GM19043 (cell line): ENCODE data around the gene HPRT1.
A peak's percentile ranks its signal among the peaks of the same experiment; 100 is the strongest.
"Not testable (repeated sequence)": the region's sequence is repeated elsewhere in the genome, so short reads cannot be mapped to it uniquely, and the experiment has no call there.

Experiments used
- ATAC-seq: cut with Tn5 transposase; IDR thresholded peaks from one replicate; pipeline ENCODE4 v1.9.1; 2021; ENCODE audit warnings: low read depth; ENCODE audit not compliant: unreplicated experiment

Gene HPRT1, protein sequence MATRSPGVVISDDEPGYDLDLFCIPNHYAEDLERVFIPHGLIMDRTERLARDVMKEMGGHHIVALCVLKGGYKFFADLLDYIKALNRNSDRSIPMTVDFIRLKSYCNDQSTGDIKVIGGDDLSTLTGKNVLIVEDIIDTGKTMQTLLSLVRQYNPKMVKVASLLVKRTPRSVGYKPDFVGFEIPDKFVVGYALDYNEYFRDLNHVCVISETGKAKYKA

DNA sequence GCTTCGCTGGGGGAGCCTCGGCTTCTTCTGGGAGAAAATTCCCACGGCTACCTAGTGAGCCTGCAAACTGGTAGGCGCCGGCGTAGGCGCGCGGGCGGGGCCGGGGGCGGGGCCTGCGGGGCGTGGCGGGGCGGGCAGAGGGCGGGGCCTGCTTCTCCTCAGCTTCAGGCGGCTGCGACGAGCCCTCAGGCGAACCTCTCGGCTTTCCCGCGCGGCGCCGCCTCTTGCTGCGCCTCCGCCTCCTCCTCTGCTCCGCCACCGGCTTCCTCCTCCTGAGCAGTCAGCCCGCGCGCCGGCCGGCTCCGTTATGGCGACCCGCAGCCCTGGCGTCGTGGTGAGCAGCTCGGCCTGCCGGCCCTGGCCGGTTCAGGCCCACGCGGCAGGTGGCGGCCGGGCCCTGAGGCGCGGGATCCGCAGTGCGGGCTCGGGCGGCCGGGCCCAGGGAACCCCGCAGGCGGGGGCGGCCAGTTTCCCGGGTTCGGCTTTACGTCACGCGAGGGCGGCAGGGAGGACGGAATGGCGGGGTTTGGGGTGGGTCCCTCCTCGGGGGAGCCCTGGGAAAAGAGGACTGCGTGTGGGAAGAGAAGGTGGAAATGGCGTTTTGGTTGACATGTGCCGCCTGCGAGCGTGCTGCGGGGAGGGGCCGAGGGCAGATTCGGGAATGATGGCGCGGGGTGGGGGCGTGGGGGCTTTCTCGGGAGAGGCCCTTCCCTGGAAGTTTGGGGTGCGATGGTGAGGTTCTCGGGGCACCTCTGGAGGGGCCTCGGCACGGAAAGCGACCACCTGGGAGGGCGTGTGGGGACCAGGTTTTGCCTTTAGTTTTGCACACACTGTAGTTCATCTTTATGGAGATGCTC is at the start of gene HPRT1:
TSS of gene HPRT1 (plus strand) at position 161 of the 857 bp plus-strand sequence. CDS start at position 308, 147 bp downstream.
- ATAC-seq = peak; percentile 83

GRCh38 chrX:134416087-134416486 is 43.9 kb upstream of the HPRT1 start:
- ATAC-seq = no peak

GRCh38 chrX:134418317-134419113 is 41.5 kb upstream of the HPRT1 start:
- no peak for ATAC-seq

DNA sequence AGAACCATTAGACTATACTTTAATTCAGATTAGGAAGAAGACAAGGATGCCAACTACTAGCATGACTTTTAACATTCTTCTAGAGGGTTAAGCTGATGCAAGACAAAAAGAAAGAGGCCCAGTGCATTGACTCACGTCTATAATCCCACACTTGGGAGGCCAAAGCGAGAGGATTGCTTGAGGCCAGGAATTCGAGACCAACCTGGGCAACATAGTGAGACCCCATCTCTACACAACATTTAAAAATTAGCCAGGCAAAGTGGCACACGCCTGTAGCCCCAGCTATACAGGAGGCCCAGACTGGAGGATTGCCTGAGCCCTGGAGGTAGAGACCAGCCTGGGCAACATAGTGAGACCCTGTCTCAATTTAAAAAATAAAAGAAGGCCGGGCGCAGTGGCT is 40.2 kb upstream of the HPRT1 start:
- ATAC-seq = no peak

DNA sequence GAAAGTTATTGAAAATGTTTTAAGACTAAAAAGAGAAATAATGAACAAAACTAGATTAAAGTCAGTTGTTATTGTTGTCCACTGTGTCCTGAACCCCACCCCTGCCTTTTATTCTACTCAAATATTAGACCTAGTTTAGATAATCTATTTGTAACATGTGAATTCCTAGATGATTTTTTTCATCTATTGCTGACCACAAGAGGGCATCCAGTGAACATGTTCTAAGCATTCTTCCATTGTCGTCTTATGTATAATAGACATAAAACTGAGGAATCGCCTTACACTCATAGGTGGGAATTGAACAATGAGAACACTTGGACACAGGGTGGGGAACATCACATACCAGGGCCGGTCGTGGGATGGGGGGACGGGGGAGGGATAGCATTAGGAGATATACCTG is 36.4 kb upstream of the HPRT1 start:
- no peak for ATAC-seq

GRCh38 chrX:134426281-134426680 is 33.7 kb upstream of the HPRT1 start:
- no peak for ATAC-seq

DNA sequence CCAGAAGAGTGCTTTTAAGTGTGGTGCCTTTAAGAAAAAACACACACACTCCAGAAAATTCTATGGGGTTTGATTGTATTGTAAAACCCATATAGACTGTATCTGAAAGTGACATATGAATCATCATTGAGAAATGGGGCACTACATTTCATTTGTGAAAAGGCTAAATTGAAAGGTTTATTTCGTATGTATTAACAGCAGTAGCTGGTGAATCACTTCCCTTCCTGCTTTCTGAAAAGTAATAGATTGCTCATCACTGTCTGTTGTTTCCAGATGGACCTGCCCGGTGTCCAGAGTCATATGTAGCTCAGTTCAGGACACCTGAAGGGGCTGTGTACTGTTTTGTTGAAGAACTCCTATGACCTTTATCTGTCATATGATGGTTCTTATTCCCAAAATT is 28.1 kb upstream of the HPRT1 start:
- no peak for ATAC-seq

- ATAC-seq = no peak
Measured at GRCh38 chrX:134435894-134436293, 24.1 kb upstream of the HPRT1 start.

DNA sequence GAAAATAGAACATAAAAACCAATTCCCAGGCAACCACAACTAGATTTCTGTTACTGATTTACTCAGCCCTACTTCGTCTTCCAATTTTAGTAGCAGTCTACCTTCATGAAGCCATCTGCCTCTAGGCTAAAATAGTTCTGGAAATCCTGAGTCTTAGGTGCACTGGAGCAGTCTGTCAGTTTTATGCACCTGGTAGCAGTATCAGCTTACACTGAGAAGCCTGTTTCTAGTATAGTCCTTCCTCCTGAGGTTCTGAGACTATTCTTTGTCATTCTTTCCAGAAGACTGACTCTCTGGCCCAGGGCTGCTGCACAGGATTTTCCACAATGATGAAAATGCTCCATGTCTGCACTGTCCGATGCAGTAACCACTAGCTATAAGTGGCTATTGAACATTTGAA is 16.9 kb upstream of the HPRT1 start:
- ATAC-seq = peak; percentile 81

- no peak for ATAC-seq
Measured at GRCh38 chrX:134443461-134443860, 16.5 kb upstream of the HPRT1 start.

- no peak for ATAC-seq
Measured at GRCh38 chrX:134444681-134445080, 15.3 kb upstream of the HPRT1 start.

DNA sequence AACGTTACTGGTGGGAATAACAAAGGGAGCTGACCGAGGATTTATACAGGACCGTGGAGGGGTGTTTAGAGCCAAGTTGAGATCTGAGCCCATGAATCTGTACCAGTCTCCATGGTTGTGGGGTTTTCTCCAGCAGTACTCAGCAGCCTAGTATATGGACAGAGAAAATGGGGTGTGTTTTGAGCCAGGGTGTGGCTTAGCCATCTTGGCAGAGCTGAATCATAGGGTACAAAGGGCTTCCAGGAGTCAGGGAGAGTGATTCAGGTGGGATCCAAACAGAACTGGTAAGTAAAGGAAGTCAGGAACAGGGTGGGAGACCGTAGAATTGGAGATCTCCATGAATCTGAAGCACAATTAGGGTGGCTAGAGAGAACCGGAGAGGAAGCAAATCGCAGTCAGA is 7.4 kb upstream of the HPRT1 start:
- no peak for ATAC-seq

- ATAC-seq = no peak
Measured at GRCh38 chrX:134453631-134454030, 6.3 kb upstream of the HPRT1 start.

- ATAC-seq = no peak
Measured at GRCh38 chrX:134454506-134454905, 5.5 kb upstream of the HPRT1 start.

DNA sequence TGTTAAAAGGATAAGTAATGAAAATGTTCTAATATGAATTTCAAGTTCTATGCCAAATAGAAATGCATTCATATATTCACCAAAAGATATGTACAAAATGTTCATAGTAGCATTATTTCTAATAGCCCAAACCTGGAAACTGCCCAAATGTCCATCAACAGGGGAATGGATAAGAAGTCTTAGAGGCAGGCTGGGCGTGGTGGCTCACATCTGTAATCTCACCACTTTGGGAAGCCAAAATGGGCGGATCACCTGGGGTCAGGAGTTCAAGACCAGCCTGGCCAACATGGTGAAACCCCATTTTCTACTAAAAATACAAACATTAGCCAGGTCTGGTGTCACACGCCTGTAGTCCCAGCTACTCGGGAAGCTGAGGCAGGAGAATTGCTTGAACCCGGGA is 2.3 kb upstream of the HPRT1 start:
- ATAC-seq = no peak

DNA sequence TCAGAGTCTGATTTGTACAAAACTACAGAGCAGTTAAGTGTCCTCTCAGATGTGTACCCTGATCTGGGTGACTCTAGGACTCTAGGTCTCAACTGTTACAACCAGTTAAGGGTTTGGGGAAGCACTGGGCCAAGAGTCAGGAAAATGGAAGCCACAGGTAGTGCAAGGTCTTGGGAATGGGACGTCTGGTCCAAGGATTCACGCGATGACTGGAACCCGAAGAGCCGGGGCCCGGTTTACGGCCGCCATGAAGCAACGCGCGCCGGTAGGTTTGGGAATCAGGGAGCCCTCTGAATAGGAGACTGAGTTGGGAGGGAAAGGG is 321 bp upstream of the HPRT1 start:
- peak; percentile 15 for ATAC-seq

GRCh38 chrX:134460862-134461220 is 876 bp downstream of the HPRT1 start:
- no peak for ATAC-seq

DNA sequence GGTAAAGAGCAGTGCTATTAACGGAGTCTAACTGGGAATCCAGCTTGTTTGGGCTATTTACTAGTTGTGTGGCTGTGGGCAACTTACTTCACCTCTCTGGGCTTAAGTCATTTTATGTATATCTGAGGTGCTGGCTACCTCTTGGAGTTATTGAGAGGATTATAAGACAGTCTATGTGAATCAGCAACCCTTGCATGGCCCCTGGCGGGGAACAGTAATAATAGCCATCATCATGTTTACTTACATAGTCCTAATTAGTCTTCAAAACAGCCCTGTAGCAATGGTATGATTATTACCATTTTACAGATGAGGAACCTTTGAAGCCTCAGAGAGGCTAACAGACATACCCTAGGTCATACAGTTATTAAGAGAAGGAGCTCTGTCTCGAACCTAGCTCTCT is 1.5 kb downstream of the HPRT1 start:
- ATAC-seq = no peak

- no peak for ATAC-seq
Measured at GRCh38 chrX:134462927-134463326, 3.0 kb downstream of the HPRT1 start.

GRCh38 chrX:134464453-134464852 is 4.5 kb downstream of the HPRT1 start:
- not testable (repeated sequence) for ATAC-seq

GRCh38 chrX:134469486-134469885 is 9.5 kb downstream of the HPRT1 start:
- no peak for ATAC-seq

GRCh38 chrX:134470013-134470412 is 10.0 kb downstream of the HPRT1 start:
- no peak for ATAC-seq
